ENCODE results near the gene PPIL4. TPM values are rescaled to one million over a fixed set of nuclear protein-coding genes. Genes with fewer than 3 reads are reported as not detected.

PPIL4 gene
- total and polyA plus RNA-seq, 12 donors = 9.4 to 22.0 (median 17.6) TPM

DNA sequence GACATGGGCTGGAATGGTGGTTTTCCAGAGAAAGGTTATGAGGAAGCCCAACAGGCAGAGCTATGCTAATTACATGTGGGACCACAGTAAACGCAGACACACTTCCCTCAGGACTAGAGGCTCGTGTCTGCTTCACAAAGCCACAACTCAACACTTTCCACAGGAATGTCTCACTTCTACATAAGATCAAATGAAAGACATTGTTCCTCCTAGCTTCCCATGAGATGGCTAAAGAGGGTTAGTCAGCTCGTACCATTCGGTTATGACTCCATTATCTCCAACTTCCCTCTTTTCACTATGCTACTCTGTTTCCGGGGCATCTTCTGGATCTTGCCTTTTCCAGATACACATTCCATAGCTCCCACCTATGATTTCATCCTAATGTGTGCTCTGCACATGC lies 31.9 kb downstream of the PPIL4 start:
- intact Hi-C loops (cut with DNase I) = loop anchor here in 4 of 10 donors (10.0 kb wide), 3 partner anchors 79 to 479 kb away; no protein-coding TSS in a partner anchor
- Histone ChIP-seq H3K36me3 (peaks cover 0 to 91% (median 16%) of the 10 kb centered on the region in 9 donors), H3K4me3 (no peak overlapping the region), H3K27ac (no peak overlapping the region), H3K9me3 (no peaks in the 10 kb centered on the region), H3K27me3 (no peaks in the 10 kb centered on the region), H3K4me1 (peaks cover 0 to 8% (median 0%) of the 10 kb centered on the region in 9 donors)
- TF ChIP-seq, protein P1, sequence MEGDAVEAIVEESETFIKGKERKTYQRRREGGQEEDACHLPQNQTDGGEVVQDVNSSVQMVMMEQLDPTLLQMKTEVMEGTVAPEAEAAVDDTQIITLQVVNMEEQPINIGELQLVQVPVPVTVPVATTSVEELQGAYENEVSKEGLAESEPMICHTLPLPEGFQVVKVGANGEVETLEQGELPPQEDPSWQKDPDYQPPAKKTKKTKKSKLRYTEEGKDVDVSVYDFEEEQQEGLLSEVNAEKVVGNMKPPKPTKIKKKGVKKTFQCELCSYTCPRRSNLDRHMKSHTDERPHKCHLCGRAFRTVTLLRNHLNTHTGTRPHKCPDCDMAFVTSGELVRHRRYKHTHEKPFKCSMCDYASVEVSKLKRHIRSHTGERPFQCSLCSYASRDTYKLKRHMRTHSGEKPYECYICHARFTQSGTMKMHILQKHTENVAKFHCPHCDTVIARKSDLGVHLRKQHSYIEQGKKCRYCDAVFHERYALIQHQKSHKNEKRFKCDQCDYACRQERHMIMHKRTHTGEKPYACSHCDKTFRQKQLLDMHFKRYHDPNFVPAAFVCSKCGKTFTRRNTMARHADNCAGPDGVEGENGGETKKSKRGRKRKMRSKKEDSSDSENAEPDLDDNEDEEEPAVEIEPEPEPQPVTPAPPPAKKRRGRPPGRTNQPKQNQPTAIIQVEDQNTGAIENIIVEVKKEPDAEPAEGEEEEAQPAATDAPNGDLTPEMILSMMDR (IDR thresholded peaks at IDR 0.05) = no peak
- WGBS, 2 donors = 45 to 67% methylated on average over 5 of the region's 5 CpGs
- ATAC-seq = peak in 2 of 8 donors; percentile 14 to 20
- DNase-seq = no peak

DNA sequence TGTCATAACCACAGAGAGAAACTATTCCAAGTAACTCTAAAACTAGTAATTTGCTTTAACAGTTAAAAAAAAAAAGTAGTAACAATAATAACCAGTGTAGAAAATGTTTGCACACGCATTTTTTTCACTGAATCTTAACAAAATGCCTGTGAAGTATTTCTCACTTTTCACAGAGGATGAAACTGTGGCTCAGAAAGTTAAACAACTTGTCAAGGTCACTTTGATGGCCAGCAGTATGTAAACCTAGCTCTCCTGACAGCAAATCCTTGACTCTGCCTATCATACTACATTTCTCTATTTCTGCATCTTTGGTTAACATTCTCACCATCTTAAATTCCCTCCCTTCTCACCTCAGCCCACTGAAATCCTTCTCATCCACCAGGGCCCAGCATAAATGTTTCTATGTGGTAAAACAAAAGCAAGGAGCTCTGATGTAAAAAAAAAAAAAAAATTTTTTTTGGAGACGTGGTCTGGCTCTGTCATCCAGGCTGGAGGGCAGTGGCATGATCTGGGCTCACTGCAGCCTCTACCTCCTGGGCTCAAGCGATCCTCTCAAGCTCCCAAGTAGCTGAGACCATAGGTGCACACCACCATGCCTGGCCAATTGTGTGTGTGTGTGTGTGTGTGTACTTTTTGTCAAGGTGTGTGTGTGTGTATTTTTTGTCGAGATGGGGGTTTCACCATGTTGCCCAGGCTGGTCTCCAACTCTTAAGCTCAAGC lies 34.9 kb downstream of the PPIL4 start:
- intact Hi-C loops (cut with DNase I) = loop anchor here in 4 of 10 donors (10.0 kb wide), 3 partner anchors 76 to 476 kb away; no protein-coding TSS in a partner anchor
- Histone ChIP-seq H3K9me3 (no peaks in the 10 kb centered on the region), H3K27me3 (no peaks in the 10 kb centered on the region), H3K36me3 (peaks cover 0 to 82% (median 16%) of the 10 kb centered on the region in 9 donors), H3K4me1 (no peaks in the 10 kb centered on the region), H3K4me3 (no peak overlapping the region), H3K27ac (no peak overlapping the region)
- WGBS, 2 donors = 81 to 87% methylated on average over 4 of the region's 4 CpGs
- TF ChIP-seq, protein P1 (IDR thresholded peaks at IDR 0.05) = no peak
- ATAC-seq (no peak), DNase-seq (no peak)

DNA sequence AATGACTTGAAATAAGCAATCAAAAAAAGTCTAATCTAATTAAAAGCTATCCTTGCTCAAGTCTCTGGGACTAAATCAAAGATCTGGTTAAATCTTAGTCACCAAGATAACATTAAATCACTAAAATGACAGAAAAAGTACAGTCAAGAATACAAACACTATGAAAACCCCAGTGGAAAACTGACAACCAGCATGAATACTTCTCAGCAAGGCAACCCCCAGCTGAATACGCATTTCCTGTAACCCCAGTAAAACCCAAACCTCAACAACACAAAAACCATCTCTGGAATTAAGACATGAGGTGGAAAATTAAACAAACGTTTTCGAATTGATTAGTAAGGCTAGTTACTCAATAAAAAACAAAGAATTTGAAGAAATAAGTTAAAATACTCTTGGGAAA lies 37.4 kb downstream of the PPIL4 start:
- Histone ChIP-seq H3K36me3 (peaks cover 0 to 84% (median 16%) of the 10 kb centered on the region in 9 donors), H3K9me3 (no peaks in the 10 kb centered on the region), H3K27ac (no peak overlapping the region), H3K27me3 (no peaks in the 10 kb centered on the region), H3K4me1 (no peaks in the 10 kb centered on the region), H3K4me3 (no peak overlapping the region)
- ATAC-seq (no peak), DNase-seq (no peak)
- 77 to 83% methylated on average over 3 of the region's 3 CpGs for WGBS, 2 donors
- TF ChIP-seq, protein P1 (IDR thresholded peaks at IDR 0.05) = no peak
- intact Hi-C loops (cut with DNase I) = no loop called here

DNA sequence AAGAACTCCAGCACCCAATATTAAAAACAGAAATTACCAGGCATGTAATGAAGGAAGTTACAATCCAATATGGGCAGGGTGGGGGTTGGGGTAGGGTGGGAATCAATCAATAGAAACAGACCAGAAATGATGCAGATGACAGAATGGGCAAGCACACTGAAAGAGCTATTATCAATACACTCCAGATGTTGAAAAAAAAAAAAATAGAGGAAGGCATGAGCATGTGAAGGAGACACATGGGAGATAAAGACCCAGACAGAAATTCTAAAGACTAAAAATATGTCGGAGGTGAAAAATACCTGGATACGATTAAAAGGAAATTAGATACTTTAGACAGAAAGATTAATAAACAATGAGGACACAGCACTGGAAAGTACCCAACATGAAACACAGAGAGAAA lies 42.0 kb downstream of the PPIL4 start:
- H3K4me1 ChIP-seq = peaks cover 0 to 12% (median 3%) of the 10 kb centered on the region in 9 donors
- H3K9me3 ChIP-seq = no peaks in the 10 kb centered on the region
- no peak overlapping the region for H3K27ac ChIP-seq
- H3K4me3 ChIP-seq = no peak overlapping the region
- DNase-seq (no peak), ATAC-seq (no peak)
- WGBS, 2 donors = 80% methylated on average over 2 of the region's 2 CpGs
- H3K27me3 ChIP-seq = no peaks in the 10 kb centered on the region
- TF ChIP-seq, protein P1 (IDR thresholded peaks at IDR 0.05) = no peak
- intact Hi-C loops (cut with DNase I) = no loop called here
- H3K36me3 ChIP-seq = peaks cover 0 to 56% (median 6%) of the 10 kb centered on the region in 9 donors

All from heart right ventricle (tissue), 16 donors.